ENCODE results near the gene CASP9. TPM values are rescaled to one million over a fixed set of nuclear protein-coding genes. Genes with fewer than 3 reads are reported as not detected.
"Not testable (repeated sequence)": the region's sequence is repeated elsewhere in the genome, so short reads cannot be mapped to it uniquely, and the experiment has no call there.

The CASP9 gene
- total RNA-seq, 4 donors from 2014 or later: 9.3 to 37.7 (median 9.7) TPM

DNA sequence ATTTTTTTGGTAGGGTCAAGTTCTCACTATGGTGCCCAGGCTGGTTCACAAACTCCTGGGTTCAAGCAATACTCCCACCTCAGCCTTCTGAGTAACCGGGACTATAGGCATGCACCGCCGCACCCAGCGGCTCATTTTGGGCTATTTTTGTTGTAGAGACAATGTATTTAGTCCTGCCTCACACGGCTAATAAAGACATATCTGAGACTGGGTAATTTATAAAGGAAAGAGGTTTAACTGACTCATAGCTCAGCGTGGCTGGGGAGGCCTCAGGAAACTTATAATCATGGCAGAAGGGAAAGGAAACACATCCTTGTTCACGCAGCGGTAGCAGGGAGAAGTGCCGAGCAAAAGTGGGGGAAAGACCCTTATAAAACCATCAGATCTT is 63.3 kb downstream of the CASP9 start:
- TF ChIP-seq, protein P1, sequence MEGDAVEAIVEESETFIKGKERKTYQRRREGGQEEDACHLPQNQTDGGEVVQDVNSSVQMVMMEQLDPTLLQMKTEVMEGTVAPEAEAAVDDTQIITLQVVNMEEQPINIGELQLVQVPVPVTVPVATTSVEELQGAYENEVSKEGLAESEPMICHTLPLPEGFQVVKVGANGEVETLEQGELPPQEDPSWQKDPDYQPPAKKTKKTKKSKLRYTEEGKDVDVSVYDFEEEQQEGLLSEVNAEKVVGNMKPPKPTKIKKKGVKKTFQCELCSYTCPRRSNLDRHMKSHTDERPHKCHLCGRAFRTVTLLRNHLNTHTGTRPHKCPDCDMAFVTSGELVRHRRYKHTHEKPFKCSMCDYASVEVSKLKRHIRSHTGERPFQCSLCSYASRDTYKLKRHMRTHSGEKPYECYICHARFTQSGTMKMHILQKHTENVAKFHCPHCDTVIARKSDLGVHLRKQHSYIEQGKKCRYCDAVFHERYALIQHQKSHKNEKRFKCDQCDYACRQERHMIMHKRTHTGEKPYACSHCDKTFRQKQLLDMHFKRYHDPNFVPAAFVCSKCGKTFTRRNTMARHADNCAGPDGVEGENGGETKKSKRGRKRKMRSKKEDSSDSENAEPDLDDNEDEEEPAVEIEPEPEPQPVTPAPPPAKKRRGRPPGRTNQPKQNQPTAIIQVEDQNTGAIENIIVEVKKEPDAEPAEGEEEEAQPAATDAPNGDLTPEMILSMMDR (IDR thresholded peaks at IDR 0.05): no peak
- DNase-seq (ENCODE audit: low spot score) (no peak), ATAC-seq (ENCODE audit: low FRiP score) (no peak)

- ATAC-seq (ENCODE audit: low FRiP score) (no peak), DNase-seq (ENCODE audit: low spot score) (no peak)
- TF ChIP-seq, protein P1 (IDR thresholded peaks at IDR 0.05): no peak
These were observed 64.0 kb downstream of the CASP9 start for GRCh38 chr1:15459771-15460707.

DNA sequence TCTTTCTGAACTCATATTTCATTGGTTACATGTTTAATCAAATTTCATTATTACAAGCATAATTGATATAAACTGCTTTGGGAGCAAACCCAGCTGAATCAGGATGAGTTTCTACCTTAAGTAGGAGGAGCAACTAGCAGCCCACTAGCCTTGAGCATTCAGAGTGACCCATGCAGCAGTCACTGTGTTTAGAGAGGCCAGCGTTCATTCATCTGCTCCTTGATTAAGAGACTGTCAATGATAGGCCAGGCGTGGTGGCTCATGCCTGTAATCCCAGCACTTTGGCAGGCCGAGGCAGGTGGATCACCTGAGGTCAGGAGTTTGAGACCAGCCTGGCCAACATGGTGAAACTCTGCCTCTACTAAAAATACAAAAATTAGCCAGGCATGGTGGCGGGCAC is 65.6 kb downstream of the CASP9 start:
- DNase-seq (ENCODE audit: low spot score); ATAC-seq (ENCODE audit: low FRiP score): not testable (repeated sequence)

DNA sequence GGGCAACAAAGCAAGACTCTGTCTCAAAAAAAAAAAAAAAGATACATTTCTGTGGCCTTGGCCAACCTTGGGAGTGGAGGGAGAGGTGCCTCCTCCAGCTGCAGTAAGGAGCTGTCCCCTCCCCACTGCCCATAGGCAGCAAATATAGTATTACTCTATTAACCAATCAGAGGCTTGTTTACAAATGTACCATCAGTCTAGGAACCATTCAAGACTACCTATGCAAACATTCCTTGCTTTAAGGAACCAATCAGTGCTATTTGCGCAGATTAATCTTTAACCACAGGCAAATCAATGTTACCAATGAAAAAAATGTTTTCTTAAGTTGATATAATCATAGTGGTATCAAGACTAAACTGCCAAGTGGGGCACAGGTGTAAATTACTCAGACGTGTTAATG is 66.4 kb downstream of the CASP9 start:
- no peak for ATAC-seq (ENCODE audit: low FRiP score)
- TF ChIP-seq, protein P1 (IDR thresholded peaks at IDR 0.05): no peak
- no peak for DNase-seq (ENCODE audit: low spot score)

DNA sequence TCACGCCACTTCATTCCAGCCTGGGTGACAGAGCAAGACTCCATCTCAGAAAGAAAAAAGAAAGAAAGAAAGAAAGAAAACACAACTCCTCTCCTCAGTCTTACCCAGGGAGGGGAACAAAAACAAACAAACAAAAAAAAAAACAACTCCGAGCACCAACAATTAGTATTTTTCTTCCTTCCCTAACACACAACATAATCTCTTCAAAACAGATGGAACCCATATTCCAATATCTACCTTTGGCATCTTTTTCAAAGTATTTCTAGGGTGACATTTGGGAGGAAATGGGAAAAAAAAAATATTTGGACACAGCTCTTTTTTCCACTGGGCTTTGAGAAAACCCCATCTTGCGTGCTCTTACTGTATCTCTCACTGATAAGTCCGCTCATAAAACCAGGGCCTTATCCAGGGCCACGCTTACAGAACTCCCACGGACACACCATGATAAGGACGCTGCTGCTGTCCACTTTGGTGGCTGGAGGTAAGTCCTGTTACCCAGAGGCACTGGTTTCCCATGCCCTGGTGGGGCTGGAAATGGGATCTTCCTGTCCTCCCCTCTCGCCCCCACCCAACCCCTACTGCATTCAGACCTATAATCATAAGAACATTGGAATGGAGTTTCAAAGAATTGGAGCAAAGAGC is 67.6 kb downstream of the CASP9 start, which contains the start of gene CELA2A:
Gene CELA2A (plus strand): TSS at position 420 of the 642 bp plus-strand sequence. CDS start 22 bp downstream, at position 442.
- DNase-seq (ENCODE audit: low spot score): no peak
- TF ChIP-seq, protein P1 (IDR thresholded peaks at IDR 0.05): no peak
- ATAC-seq (ENCODE audit: low FRiP score): no peak

GRCh38 chr1:15455522-15455921 is 68.5 kb downstream of the CASP9 start:
- TF ChIP-seq, protein P1 (IDR thresholded peaks at IDR 0.05): no peak
- ATAC-seq (ENCODE audit: low FRiP score): no peak
- DNase-seq (ENCODE audit: low spot score): no peak

GRCh38 chr1:15454256-15454655 is 69.8 kb downstream of the CASP9 start:
- TF ChIP-seq, protein P1 (IDR thresholded peaks at IDR 0.05): no peak
- DNase-seq (ENCODE audit: low spot score) (no peak), ATAC-seq (ENCODE audit: low FRiP score) (no peak)

Measured in omental fat pad (tissue), 4 donors.